ENCODE data around the gene NLGN1. TPM values are rescaled to one million over a fixed set of nuclear protein-coding genes. Genes with fewer than 3 reads are reported as not detected.

The NLGN1 gene
- polyA plus RNA-seq, 1 donor from 2014 or later, result 2.7 TPM

DNA sequence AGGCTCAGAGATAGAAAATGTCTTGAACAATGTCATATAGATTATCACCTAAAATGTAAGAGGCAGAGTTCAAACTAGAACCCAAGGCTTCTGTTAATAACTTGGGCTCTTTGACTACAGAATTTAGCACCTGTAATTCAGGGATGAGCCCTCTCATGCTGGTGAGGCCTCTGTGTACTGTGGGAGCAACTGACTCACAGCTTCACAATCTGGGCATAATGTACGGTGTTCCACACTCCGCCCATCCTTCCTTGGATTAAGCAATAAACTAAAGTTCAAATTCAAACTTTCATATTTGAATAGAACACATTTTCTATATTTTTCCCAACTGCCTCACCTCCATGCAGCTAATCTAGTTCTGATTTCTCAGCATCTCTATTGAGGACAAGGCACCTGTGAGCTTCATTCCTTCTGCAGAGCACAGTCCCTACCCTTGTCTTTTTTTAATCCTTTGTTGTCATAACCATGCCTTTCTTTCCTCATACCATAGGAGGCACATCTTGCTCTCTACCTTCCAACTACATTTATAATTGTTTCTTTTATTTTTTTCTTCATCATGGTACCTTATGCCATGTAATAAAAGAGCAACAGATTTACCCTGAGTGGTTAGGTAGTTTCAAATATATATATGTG, 392.1 kb downstream of the NLGN1 start:
- Histone ChIP-seq H3K79me2 (replicated peaks; ENCODE audit: insufficient read depth, low read length) (no peaks in the 10 kb centered on the region), H2AFZ (ENCODE audit: low read depth, low read length) (no peak overlapping the region), H3K9ac (ENCODE audit: low read length) (no peak overlapping the region), H3K4me2 (ENCODE audit: low read length) (no peak overlapping the region), H3K4me3 (ENCODE audit: low read length) (no peak overlapping the region), H3F3A (ENCODE audit: insufficient read depth, low read length, poor library complexity, severe bottlenecking) (no peaks in the 10 kb centered on the region), H3K27me3 (ENCODE audit: insufficient read depth, low read depth, low read length) (no peaks in the 10 kb centered on the region), H4K20me1 (ENCODE audit: insufficient read depth) (no peaks in the 10 kb centered on the region), H3K27ac (ENCODE audit: low read length) (no peak overlapping the region), H3K9me3 (ENCODE audit: low read length) (no peaks in the 10 kb centered on the region), H3K36me3 (ENCODE audit: insufficient read depth, low read length) (no peaks in the 10 kb centered on the region), H3K9me2 (ENCODE audit: insufficient read depth, low read length) (no peaks in the 10 kb centered on the region)
- TF ChIP-seq, protein P1, sequence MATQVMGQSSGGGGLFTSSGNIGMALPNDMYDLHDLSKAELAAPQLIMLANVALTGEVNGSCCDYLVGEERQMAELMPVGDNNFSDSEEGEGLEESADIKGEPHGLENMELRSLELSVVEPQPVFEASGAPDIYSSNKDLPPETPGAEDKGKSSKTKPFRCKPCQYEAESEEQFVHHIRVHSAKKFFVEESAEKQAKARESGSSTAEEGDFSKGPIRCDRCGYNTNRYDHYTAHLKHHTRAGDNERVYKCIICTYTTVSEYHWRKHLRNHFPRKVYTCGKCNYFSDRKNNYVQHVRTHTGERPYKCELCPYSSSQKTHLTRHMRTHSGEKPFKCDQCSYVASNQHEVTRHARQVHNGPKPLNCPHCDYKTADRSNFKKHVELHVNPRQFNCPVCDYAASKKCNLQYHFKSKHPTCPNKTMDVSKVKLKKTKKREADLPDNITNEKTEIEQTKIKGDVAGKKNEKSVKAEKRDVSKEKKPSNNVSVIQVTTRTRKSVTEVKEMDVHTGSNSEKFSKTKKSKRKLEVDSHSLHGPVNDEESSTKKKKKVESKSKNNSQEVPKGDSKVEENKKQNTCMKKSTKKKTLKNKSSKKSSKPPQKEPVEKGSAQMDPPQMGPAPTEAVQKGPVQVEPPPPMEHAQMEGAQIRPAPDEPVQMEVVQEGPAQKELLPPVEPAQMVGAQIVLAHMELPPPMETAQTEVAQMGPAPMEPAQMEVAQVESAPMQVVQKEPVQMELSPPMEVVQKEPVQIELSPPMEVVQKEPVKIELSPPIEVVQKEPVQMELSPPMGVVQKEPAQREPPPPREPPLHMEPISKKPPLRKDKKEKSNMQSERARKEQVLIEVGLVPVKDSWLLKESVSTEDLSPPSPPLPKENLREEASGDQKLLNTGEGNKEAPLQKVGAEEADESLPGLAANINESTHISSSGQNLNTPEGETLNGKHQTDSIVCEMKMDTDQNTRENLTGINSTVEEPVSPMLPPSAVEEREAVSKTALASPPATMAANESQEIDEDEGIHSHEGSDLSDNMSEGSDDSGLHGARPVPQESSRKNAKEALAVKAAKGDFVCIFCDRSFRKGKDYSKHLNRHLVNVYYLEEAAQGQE (IDR thresholded peaks at IDR 0.05; ENCODE audit: borderline replicate concordance), result no peak
- TF ChIP-seq MXI1 (conservative IDR thresholded peaks at IDR 0.05; ENCODE audit: poor library complexity, severe bottlenecking), result no peak

- Histone ChIP-seq H3K9me2 (ENCODE audit: insufficient read depth, low read length) (no peaks in the 10 kb centered on the region), H3K36me3 (ENCODE audit: insufficient read depth, low read length) (no peaks in the 10 kb centered on the region), H3K27ac (ENCODE audit: low read length) (no peak overlapping the region), H3K79me2 (replicated peaks; ENCODE audit: insufficient read depth, low read length) (no peaks in the 10 kb centered on the region), H3K27me3 (ENCODE audit: insufficient read depth, low read depth, low read length) (no peaks in the 10 kb centered on the region), H2AFZ (ENCODE audit: low read depth, low read length) (no peak overlapping the region), H3K4me2 (ENCODE audit: low read length) (no peak overlapping the region), H4K20me1 (ENCODE audit: insufficient read depth) (no peaks in the 10 kb centered on the region), H3K4me3 (ENCODE audit: low read length) (no peak overlapping the region), H3F3A (ENCODE audit: insufficient read depth, low read length, poor library complexity, severe bottlenecking) (no peaks in the 10 kb centered on the region), H3K9ac (ENCODE audit: low read length) (no peak overlapping the region), H3K9me3 (ENCODE audit: low read length) (no peaks in the 10 kb centered on the region)
- TF ChIP-seq RAD21 (conservative IDR thresholded peaks at IDR 0.05), result no peak
Measured at GRCh38 chr3:173793963-173794362, 396.4 kb downstream of the NLGN1 start.

- no peak overlapping the region for H3K9ac ChIP-seq (ENCODE audit: low read length)
- no peaks in the 10 kb centered on the region for H3K36me3 ChIP-seq (ENCODE audit: insufficient read depth, low read length)
- no peaks in the 10 kb centered on the region for H3K9me3 ChIP-seq (ENCODE audit: low read length)
- TF ChIP-seq, protein P1 (IDR thresholded peaks at IDR 0.05; ENCODE audit: borderline replicate concordance), result no peak
- H2AFZ ChIP-seq (ENCODE audit: low read depth, low read length), result no peak overlapping the region
- no peak overlapping the region for H3K27ac ChIP-seq (ENCODE audit: low read length)
- no peaks in the 10 kb centered on the region for H4K20me1 ChIP-seq (ENCODE audit: insufficient read depth)
- H3F3A ChIP-seq (ENCODE audit: insufficient read depth, low read length, poor library complexity, severe bottlenecking), result no peaks in the 10 kb centered on the region
- H3K27me3 ChIP-seq (ENCODE audit: insufficient read depth, low read depth, low read length), result no peaks in the 10 kb centered on the region
- H3K9me2 ChIP-seq (ENCODE audit: insufficient read depth, low read length), result no peaks in the 10 kb centered on the region
- no peak overlapping the region for H3K4me3 ChIP-seq (ENCODE audit: low read length)
- no peaks in the 10 kb centered on the region for H3K79me2 ChIP-seq (replicated peaks; ENCODE audit: insufficient read depth, low read length)
- no peak overlapping the region for H3K4me2 ChIP-seq (ENCODE audit: low read length)
Measured at GRCh38 chr3:173796405-173796804, 398.9 kb downstream of the NLGN1 start.

All from neural cell (in vitro differentiated cells).